Panc1 (cell line): ENCODE measurements around the gene CNGA2. TPM values are rescaled to one million over a fixed set of nuclear protein-coding genes. Genes with fewer than 3 reads are reported as not detected.

ENCODE experiments used
- ATAC-seq: fragments of 200-7000 bp; cut with Tn5 transposase; 2 replicates; pipeline ENCODE4 v1.9.1; 2020; ENCODE audit warnings: mild to moderate bottlenecking, moderate library complexity
- BruUV-seq: library from RNA; stranded (reverse); fragments of 400-500 nt; replicated peaks from 2 replicates; lab custom pipeline; 2021; lab: Mats Ljungman, UMichigan
- CTCF ChIA-PET: fragments of 300-600 bp; sonication (Branson Sonifier 250); formaldehyde crosslinking; loops from one replicate; lab custom pipeline; 2022; ENCODE audit warnings: antibody characterized with exemption; lab: Charles Lee
- POLR2A ChIA-PET: fragments of 300-600 bp; sonication (Branson Sonifier 250); formaldehyde crosslinking; loops from one replicate; lab custom pipeline; 2022; ENCODE audit warnings: antibody characterized with exemption; lab: Charles Lee
- DNase-seq: peaks from one replicate; pipeline ENCODE4 v3.0.0-alpha.2; 2010; ENCODE audit warnings: low read depth, low spot score
- H3K27ac ChIP-seq: 2 replicates; pipeline ENCODE4 v1.5.1; 2011; ENCODE audit warnings: mild to moderate bottlenecking, low read length, inconsistent platforms
- H3K27me3 ChIP-seq: fragments of 200-500 bp; sonication (Bioruptor generic); 2 replicates; pipeline ENCODE4 v1.6.0; 2014; ENCODE audit warnings: low read length, inconsistent platforms; ENCODE audit not compliant: control insufficient read depth, insufficient read depth
- H3K36me3 ChIP-seq: fragments of 200-500 bp; sonication (Bioruptor generic); 2 replicates; pipeline ENCODE4 v1.5.1; 2014; ENCODE audit warnings: inconsistent platforms, mild to moderate bottlenecking, low read length, moderate library complexity; ENCODE audit not compliant: control insufficient read depth, insufficient read depth
- H3K4me1 ChIP-seq: 2 replicates; pipeline ENCODE4 v1.5.1; 2011; ENCODE audit warnings: inconsistent platforms, mild to moderate bottlenecking, low read length, moderate library complexity; ENCODE audit not compliant: control insufficient read depth, insufficient read depth
- H3K4me3 ChIP-seq, 2 experiments: 2 replicates each; pipeline ENCODE4 v1.5.1; 2011 to 2012; ENCODE audit warnings: low read depth in 2 of 2, low read length in 2 of 2, mild to moderate bottlenecking in 2 of 2, inconsistent platforms in 1 of 2, moderate library complexity in 1 of 2
- H3K9me3 ChIP-seq: fragments of 200-500 bp; sonication (Bioruptor generic); 2 replicates; pipeline ENCODE4 v1.5.1; 2014; ENCODE audit warnings: low read depth, mild to moderate bottlenecking, inconsistent platforms, low read length, moderate library complexity; ENCODE audit not compliant: control insufficient read depth, insufficient read depth
- POLR2AphosphoS5 ChIP-seq: IDR thresholded peaks from 2 replicates; pipeline ENCODE4 v1.6.1; 2012; ENCODE audit warnings: mild to moderate bottlenecking, low read depth, low read length, moderate library complexity
- SIN3A ChIP-seq: IDR thresholded peaks from 2 replicates; pipeline ENCODE4 v1.6.1; 2012; ENCODE audit warnings: low read depth, mild to moderate bottlenecking, low read length, moderate library complexity, borderline replicate concordance; ENCODE audit not compliant: insufficient read depth
- TCF7L2 ChIP-seq: IDR thresholded peaks from 2 replicates; pipeline ENCODE4 v1.6.1; 2011; ENCODE audit warnings: mild to moderate bottlenecking, low read depth, low read length, inconsistent platforms
- in situ Hi-C: cut with HindIII; loops from 2 replicates; pipeline ENCODE4 v1.10.0; 2016; ENCODE audit warnings: low sequenced_read_pairs, low pct_unique_long_range_greater_than_20kb
- intact Hi-C: fragments of 100-400 bp; cut with micrococcal nuclease; formaldehyde crosslinking; loops from one replicate; pipeline ENCODE4 v1.10.0; 2022; ENCODE audit not compliant: unreplicated experiment
- total RNA-seq: library from RNA; stranded (reverse); gene quantifications from one replicate; pipeline ENCODE4 v1.2.1, GENCODE V29; 2021; ENCODE audit not compliant: unreplicated experiment
- TF ChIP-seq, protein P1 (sequence below): fragments of 450-650 bp; IDR thresholded peaks from 2 replicates; pipeline ENCODE4 v1.5.1; 2017; ENCODE audit warnings: mild to moderate bottlenecking
- TF ChIP-seq, protein P2 (sequence below), 2 experiments: IDR thresholded peaks; 2 replicates each; pipeline ENCODE4 v1.6.1; 2011 to 2012; ENCODE audit warnings: low read depth in 2 of 2, control low read depth in 1 of 2, low read length in 1 of 2, mild to moderate bottlenecking in 1 of 2, moderate library complexity in 1 of 2; ENCODE audit not compliant: insufficient read depth in 1 of 2

The CNGA2 gene
- total RNA-seq, 1 experiment from 2014 or later, result not detected

DNA sequence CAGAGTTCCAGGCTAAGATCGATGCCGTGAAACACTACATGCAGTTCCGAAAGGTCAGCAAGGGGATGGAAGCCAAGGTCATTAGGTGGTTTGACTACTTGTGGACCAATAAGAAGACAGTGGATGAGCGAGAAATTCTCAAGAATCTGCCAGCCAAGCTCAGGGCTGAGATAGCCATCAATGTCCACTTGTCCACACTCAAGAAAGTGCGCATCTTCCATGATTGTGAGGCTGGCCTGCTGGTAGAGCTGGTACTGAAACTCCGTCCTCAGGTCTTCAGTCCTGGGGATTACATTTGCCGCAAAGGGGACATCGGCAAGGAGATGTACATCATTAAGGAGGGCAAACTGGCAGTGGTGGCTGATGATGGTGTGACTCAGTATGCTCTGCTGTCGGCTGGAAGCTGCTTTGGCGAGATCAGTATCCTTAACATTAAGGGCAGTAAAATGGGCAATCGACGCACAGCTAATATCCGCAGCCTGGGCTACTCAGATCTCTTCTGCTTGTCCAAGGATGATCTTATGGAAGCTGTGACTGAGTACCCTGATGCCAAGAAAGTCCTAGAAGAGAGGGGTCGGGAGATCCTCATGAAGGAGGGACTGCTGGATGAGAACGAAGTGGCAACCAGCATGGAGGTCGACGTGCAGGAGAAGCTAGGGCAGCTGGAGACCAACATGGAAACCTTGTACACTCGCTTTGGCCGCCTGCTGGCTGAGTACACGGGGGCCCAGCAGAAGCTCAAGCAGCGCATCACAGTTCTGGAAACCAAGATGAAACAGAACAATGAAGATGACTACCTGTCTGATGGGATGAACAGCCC is 9.3 kb downstream of the CNGA2 start:
- no peak for TF ChIP-seq TCF7L2
- TF ChIP-seq, protein P1, sequence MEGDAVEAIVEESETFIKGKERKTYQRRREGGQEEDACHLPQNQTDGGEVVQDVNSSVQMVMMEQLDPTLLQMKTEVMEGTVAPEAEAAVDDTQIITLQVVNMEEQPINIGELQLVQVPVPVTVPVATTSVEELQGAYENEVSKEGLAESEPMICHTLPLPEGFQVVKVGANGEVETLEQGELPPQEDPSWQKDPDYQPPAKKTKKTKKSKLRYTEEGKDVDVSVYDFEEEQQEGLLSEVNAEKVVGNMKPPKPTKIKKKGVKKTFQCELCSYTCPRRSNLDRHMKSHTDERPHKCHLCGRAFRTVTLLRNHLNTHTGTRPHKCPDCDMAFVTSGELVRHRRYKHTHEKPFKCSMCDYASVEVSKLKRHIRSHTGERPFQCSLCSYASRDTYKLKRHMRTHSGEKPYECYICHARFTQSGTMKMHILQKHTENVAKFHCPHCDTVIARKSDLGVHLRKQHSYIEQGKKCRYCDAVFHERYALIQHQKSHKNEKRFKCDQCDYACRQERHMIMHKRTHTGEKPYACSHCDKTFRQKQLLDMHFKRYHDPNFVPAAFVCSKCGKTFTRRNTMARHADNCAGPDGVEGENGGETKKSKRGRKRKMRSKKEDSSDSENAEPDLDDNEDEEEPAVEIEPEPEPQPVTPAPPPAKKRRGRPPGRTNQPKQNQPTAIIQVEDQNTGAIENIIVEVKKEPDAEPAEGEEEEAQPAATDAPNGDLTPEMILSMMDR, result no peak
- no peak for TF ChIP-seq POLR2AphosphoS5
- TF ChIP-seq, protein P2, sequence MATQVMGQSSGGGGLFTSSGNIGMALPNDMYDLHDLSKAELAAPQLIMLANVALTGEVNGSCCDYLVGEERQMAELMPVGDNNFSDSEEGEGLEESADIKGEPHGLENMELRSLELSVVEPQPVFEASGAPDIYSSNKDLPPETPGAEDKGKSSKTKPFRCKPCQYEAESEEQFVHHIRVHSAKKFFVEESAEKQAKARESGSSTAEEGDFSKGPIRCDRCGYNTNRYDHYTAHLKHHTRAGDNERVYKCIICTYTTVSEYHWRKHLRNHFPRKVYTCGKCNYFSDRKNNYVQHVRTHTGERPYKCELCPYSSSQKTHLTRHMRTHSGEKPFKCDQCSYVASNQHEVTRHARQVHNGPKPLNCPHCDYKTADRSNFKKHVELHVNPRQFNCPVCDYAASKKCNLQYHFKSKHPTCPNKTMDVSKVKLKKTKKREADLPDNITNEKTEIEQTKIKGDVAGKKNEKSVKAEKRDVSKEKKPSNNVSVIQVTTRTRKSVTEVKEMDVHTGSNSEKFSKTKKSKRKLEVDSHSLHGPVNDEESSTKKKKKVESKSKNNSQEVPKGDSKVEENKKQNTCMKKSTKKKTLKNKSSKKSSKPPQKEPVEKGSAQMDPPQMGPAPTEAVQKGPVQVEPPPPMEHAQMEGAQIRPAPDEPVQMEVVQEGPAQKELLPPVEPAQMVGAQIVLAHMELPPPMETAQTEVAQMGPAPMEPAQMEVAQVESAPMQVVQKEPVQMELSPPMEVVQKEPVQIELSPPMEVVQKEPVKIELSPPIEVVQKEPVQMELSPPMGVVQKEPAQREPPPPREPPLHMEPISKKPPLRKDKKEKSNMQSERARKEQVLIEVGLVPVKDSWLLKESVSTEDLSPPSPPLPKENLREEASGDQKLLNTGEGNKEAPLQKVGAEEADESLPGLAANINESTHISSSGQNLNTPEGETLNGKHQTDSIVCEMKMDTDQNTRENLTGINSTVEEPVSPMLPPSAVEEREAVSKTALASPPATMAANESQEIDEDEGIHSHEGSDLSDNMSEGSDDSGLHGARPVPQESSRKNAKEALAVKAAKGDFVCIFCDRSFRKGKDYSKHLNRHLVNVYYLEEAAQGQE (IDR thresholded peaks at IDR 0.05; ENCODE audit: insufficient read depth in 1 of 2, low read depth in 2 of 2, low read length in 1 of 2), result no peak
- TF ChIP-seq SIN3A, result no peak
- no peaks in the 10 kb centered on the region for H3K9me3 ChIP-seq
- H3K4me3 ChIP-seq, result no peak overlapping the region
- peaks cover 3% of the 10 kb centered on the region; the same call in 1 of the 2 replicates for H3K27me3 ChIP-seq
- intact Hi-C loops (no loop called here), in situ Hi-C loops (no loop called here)
- ATAC-seq (no peak), DNase-seq (no peak)
- no peak overlapping the region for H3K27ac ChIP-seq
- no TSS peak for BruUV-seq
- ChIA-PET CTCF (no interaction called here), POLR2A (no interaction called here)
- no peaks in the 10 kb centered on the region for H3K4me1 ChIP-seq
- no peaks in the 10 kb centered on the region for H3K36me3 ChIP-seq

DNA sequence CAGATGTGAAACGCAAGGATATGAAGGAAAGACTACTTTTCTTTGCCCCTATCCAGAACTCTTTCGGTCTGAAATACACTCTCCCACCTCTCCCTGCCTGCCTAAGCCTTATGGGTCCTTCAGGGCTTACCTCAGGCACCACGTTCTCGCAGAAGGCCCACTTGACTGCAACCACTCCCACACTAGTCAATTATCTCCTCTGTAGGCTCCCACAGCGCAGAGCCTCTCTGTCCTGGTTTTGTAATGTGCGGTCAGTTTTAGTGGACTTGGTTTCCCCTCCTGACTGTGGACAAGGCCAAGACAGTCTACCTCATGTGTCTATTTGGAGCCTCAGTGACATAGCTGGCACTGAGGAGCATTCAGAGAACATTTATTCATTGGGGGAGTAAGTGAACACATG is 11.1 kb downstream of the CNGA2 start:
- in situ Hi-C loops, result no loop called here
- DNase-seq (no peak), ATAC-seq (no peak)
- no peaks in the 10 kb centered on the region for H3K36me3 ChIP-seq
- intact Hi-C loops, result no loop called here
- POLR2A ChIA-PET, result no interaction called here
- BruUV-seq, result no TSS peak
- peaks cover 3% of the 10 kb centered on the region; the same call in 1 of the 2 replicates for H3K27me3 ChIP-seq
- no peaks in the 10 kb centered on the region for H3K4me1 ChIP-seq
- H3K27ac ChIP-seq, result no peak overlapping the region
- no peak overlapping the region for H3K4me3 ChIP-seq
- no peaks in the 10 kb centered on the region for H3K9me3 ChIP-seq
- CTCF ChIA-PET, result no interaction called here
- TF ChIP-seq TCF7L2, result no peak
- TF ChIP-seq, protein P2 (IDR thresholded peaks at IDR 0.05; ENCODE audit: insufficient read depth in 1 of 2, low read depth in 2 of 2, low read length in 1 of 2), result no peak
- TF ChIP-seq SIN3A, result no peak
- TF ChIP-seq POLR2AphosphoS5, result no peak
